HG03135 (cell line): ENCODE measurements around the gene PRKCA.
"Not testable (repeated sequence)": the region's sequence is repeated elsewhere in the genome, so short reads cannot be mapped to it uniquely, and the experiment has no call there.

Experiments
- ATAC-seq: cut with Tn5 transposase; IDR thresholded peaks from one replicate; pipeline ENCODE4 v1.9.1; 2021; ENCODE audit warnings: mild to moderate bottlenecking, moderate library complexity; ENCODE audit not compliant: unreplicated experiment

Gene PRKCA

GRCh38 chr17:66595893-66596292, 293.5 kb downstream of the PRKCA start:
- no peak for ATAC-seq

GRCh38 chr17:66602659-66603384, 300.4 kb downstream of the PRKCA start:
- ATAC-seq = no peak

- ATAC-seq = no peak
Observed at GRCh38 chr17:66604376-66604775, 302.0 kb downstream of the PRKCA start.

- no peak for ATAC-seq
Observed at GRCh38 chr17:66605541-66605940, 303.1 kb downstream of the PRKCA start.

DNA sequence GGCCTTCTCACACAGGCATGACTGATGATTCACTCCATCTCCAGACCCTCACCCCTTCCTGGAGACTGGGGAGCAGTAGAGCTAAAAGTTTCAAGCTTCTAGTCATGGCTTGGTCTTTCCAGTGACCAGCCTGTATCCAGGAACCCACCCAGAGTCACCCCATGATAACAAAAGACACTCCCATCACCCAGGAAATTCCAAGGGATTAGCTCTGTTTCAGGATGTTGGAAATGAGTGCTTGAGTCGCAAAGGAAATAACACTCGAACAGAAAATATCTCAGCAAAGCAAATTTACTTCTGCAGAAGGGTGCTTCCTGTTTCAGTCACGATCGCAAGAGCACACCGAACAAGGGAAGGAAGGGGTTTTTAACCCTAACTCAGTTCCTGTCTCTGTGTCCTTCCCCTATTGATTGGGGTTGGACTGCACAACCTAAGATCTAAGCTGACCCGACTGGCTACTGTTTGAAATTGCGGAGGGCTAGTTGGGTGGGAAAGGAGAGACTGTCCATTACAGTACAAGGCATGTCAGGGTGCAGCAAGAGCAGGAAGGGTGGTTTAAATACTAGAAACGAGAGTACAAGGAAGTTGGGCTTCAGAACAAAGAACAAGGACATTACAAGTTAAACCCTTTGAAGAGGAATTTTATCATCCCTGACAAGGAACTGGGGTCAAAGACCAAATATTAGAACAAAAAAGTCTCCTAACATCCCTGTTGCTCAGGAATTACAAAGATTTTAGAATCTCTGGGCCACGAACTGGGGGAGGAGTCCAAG, 308.1 kb downstream of the PRKCA start:
- ATAC-seq = no peak

DNA sequence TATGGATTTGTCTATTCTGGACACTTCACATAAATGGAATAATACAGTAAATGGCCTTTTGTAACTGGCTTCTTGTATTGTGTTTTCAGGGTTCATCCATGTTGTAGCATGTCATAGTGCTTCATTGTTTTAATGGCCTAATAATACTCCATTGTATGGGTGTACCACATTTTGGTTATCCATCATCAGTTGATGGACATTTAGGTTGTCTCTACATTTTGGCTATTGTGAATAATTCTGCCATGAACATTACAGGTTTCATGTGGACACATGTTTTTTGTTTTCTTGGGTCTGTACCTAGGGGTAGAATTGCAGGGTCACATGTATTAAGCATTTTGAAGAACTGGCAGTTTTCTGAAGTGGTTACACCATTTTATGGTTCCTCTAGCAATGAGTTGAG, 309.0 kb downstream of the PRKCA start:
- ATAC-seq = no peak

DNA sequence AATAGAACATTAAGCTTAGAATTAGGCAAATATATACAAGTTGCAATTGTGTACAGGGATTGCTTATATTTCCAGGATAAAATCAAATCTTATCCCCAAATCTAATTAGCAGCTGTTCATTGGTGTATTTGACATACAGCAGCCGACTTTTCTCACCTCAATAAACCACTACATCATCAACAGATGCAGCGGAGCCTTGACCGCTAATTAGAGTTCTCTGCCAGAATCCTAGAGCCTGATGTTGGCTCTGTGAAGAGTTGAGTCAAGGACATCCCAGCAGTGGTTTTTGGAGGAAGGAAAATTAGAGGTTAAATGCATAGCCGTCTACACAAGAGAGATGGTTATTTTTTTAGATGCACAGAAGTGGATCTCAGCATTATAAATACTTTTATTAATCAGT, 310.6 kb downstream of the PRKCA start:
- ATAC-seq = no peak

GRCh38 chr17:66614469-66614868, 312.1 kb downstream of the PRKCA start:
- no peak for ATAC-seq

DNA sequence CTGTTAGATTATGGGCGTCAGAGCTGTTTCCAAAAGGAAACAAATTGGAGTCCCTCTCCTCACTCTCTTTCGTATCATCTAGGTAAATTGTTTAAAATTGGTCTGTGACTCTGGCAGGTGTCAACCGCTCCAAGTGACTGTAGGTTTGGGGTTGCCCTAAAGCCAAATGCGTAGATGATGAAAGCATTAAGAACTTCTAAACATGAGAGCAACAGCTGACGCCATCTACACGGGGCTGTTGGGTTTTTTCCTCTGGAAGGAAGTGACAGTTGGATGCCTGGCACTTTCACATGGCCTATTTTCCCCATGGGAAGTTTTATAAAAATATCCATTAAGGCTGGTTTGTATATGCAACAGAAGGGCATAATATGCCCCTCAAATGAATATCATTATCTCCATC, 316.8 kb downstream of the PRKCA start:
- ATAC-seq = no peak

GRCh38 chr17:66620528-66620927, 318.1 kb downstream of the PRKCA start:
- no peak for ATAC-seq

DNA sequence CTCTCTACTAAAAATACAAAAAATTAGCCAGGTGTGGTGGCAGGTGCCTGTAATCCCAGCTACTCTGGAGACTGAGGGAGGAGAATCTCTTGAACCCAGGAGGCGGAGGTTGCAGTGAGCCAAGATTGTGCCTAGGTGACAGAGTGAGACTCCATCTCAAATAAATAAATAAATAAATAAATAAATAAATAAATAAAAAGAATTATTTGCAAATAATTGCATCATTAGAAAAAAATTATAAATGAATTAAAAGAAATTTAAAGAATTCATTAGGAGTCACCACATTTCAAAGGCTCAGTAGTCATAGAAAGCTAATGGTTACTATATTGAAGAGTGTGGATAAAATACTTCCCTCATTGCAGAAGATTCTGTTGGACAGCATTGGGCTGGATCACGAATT, 322.2 kb downstream of the PRKCA start:
- ATAC-seq = not testable (repeated sequence)

DNA sequence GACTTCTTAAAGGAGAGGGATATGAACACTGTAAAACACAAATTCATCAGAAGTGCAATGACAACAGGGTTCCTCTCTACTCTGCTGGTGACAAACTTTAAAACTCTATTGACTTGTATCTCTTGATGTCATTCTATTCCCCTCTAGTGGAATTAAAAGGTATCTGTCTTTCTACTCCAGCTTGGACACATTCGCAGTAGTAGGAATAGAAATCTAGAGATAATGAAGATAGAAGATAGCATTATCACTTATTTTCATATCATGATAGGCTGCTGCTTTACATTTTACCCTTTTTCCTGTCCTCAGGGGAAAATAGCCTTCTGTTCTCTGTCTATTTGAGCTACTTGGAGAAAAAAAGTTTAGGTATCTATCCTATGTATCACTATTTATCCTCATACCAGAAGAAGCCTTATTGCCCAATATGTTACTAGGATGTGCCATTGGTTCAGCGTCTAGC, 322.9 kb downstream of the PRKCA start:
- no peak for ATAC-seq

DNA sequence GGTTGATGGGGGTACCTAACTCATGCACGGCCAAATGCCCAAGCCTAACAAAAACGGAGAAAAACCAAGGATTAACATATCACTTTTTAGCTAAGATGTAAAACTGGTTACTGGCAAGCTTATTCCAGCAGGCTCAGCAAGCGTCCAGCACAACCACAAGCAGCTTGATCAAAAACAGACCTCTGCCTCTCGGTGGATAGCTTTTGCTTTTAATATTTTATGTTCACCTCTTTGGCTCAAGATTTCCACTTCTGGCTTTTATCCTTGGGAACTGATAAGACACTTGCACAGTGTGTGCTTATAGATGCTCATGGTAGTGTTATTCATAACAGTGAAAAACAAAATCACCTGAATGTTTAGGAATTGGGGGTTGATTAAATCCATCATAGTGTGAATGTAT, 325.6 kb downstream of the PRKCA start:
- no peak for ATAC-seq

DNA sequence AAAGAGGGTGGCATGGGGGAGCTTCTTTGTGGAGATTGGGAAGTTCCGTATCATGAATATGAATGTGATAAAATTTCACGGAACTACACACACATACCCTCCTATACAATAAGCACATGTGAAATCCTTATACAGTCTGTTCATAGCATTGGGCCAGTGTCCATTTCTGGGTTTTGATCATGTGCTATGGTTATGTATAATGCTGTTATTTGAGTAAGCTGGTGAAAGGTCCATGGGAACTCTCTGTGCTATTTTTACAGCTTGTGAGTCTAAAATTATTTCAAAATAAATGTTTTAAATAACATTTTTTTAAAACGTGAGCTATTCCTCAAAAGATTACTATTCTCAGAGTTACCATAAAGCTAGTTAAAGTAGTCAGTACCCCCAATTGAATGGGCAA, 327.3 kb downstream of the PRKCA start:
- ATAC-seq = no peak

DNA sequence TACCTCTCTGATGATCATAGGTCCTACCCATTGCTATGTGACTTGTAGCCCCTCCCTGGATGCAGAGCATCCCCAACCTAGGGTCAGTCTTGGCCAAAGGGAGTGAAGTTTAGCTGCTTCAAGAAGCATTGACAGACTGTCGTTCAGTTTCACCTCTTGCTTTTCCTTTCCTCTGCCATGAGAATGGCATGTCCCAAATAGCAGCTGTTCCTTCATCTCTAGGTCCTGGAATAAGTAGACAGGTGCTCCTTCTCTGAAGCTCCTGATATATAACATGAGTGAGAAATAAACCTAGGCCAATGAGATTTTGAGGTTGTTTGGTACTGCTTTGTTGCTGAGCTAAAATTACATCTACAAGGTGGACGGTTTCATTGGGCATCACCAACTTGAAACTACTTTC, 328.0 kb downstream of the PRKCA start:
- ATAC-seq = no peak

- ATAC-seq = no peak
Observed at GRCh38 chr17:66630828-66631472, 328.5 kb downstream of the PRKCA start.

GRCh38 chr17:66632731-66633130, 330.3 kb downstream of the PRKCA start:
- no peak for ATAC-seq

DNA sequence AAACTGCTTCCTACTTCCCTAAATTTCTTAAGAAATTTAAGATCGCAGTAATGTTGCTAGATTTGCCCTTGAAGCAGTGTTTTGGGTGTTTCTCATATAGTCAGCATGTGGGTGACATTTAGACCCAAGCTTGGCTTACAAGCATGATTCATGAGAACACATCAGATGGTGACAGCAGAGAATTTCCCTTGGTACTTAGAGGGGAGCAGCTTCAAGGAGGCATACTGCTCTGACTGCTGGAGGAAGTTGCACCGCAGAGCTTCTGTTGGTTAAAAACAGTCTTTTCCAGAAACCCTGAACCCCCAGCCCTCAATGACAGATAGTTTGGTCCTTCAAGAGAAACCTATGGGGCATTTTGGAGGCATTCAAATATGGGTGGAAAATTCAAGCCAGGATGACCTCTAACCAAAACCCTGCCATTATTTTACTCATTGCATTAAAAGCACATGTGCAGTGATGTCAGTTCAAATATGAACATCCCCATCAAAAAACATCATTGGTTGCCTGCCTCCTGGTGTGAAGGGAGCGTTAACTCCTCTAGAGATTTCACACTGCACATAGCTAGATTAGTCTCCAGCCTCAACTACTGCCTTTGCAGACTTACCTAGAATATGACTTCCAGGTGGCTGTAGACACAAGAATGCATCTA, 331.0 kb downstream of the PRKCA start:
- ATAC-seq = no peak

- no peak for ATAC-seq
Observed at GRCh38 chr17:66634193-66634592, 331.8 kb downstream of the PRKCA start.

DNA sequence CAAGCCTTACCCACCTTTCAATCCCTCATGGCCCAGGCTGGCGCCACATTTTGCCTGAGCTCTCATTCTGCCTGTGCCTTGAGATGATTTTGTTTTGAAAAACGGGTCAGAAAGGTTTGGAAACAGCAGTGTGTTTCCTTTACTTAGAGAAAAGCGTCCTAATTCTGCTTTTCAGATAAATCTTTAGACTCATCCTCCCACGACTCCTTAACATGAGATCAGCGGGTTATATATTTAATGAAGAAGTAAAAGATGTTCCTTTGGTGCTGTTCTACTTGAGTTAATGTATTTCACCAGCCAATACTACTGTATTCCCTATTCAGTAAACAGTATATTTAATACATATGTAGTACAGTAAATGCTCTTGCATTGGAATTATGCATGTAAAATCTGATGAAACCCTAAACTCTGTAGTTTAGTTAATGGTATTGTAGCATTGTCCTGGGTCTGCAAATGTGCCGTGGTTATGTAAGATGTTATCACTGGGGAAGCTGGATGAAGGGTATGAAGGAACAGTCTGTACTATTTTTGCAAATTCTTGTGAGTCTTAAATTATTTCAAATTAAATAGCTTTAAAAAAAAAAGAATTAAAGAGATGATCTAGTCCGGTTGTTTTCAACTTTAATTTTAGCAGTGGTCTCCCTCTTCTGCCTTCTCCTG, 333.1 kb downstream of the PRKCA start:
- ATAC-seq = no peak

- ATAC-seq = no peak
Observed at GRCh38 chr17:66636111-66636510, 333.7 kb downstream of the PRKCA start.
